GM10266 (cell line): ENCODE measurements around the gene RACGAP1.

ENCODE experiments used
- DNase-seq: peaks from one replicate; pipeline ENCODE4 v3.0.0; 2012; ENCODE audit errors: extremely low spot score
- CTCF ChIP-seq: IDR thresholded peaks from 2 replicates; pipeline ENCODE4 v1.5.1; 2012; ENCODE audit warnings: mild to moderate bottlenecking, low read depth; ENCODE audit not compliant: control insufficient read depth, insufficient read depth; ENCODE audit errors: missing control alignments

The RACGAP1 gene

GRCh38 chr12:49959685-49960473 is 65.4 kb downstream of the RACGAP1 start:
- no peak for TF ChIP-seq CTCF
- peak; percentile 48 for DNase-seq

DNA sequence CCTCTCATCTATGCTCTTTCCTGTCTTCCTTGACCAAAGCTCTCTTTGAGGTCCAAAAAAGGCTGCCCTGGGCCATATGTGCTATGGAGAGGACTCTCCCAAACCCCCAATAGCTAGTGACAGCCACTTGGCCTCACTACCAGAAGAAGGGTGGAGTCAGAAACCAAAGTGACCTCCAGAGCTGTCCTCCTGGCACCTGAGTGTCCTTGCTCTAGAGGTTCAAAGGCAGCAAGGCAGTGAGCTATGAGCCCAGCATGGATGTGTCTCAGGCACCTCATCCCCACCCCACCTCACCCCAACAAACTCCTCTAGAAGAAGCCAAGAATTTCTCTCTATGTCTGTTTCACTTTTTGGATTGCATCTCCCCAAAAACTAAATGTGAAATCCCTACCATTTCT is 67.7 kb downstream of the RACGAP1 start:
- TF ChIP-seq CTCF = no peak
- DNase-seq = no peak

GRCh38 chr12:49956663-49957569 is 68.4 kb downstream of the RACGAP1 start:
- TF ChIP-seq CTCF = no peak
- no peak for DNase-seq

DNA sequence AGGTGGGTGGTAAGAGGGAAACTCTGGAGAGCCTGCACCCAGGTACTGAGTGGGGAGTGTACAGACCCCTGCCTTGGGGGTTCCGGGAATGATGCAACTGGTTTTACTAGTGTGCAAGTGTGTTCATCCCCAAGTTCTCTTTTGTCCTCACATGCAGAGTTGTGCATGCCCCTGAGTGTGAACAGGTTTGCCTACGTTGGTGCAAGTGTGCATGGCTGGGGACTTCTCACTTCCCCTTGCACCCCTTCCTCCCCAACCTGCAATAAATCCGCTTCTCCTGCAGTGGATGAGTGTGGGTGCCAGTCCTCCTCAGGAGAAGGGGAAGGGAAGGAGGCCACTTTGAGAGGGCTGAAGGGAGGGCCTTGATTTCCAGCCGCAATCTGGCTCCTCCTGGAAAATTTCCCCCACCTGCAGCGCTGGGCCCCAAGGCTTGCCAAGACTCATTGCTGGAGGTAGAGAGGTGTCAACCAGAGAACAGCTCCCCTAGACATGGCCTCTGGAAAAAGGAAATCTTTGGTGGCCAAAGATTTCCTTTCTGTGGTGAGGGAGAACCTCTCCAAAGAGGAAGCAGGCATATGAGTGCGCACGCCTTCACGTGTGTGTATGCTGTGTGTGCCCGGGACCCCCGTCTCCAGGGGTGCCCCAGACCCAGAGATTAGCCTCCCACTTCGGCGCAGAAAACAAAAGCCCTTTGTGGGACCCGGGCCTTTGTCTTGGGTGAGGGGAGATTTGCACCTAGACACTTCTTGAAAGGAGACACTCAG is 69.2 kb downstream of the RACGAP1 start:
- no peak for TF ChIP-seq CTCF
- no peak for DNase-seq

DNA sequence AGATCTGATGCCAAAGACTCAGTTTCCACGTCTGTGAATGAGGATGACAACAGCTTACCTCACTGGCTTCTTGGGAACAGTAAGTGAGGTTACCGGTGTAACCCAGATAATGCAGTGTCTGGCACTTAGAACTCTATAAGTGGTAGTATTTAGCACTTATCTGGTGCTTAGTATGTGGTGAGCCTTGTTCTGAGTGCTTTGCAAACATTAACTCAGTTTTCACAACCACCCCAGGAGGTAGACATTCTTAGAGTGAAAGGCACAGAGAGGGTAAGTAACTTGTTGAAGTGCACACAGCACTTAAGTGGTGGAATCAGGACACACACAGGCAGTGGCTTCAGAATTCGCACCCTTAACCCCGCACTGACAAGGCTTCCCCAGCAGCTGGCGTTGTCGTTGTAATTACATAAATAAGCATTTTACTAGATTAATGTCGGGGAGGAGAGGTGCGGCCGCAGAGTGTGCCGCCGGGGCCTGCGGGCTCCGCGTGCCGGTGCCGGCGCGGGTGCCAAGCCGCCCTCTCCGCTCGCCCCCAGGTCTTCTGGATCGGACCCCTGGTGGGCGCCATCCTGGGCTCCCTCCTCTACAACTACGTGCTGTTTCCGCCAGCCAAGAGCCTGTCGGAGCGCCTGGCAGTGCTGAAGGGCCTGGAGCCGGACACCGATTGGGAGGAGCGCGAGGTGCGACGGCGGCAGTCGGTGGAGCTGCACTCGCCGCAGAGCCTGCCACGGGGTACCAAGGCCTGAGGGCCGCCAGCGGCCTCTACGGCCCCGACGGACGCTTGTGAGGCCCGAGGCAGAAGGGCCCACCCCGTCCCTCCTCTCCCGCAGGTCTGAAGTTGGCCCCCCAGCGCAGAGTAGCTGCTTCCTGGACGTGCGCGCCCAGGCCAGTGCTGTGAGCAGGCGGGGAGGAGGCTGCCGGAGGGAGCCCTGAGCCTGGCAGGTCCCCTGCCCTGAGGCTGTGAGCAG is 70.1 kb downstream of the RACGAP1 start:
- no peak for DNase-seq
- no peak for TF ChIP-seq CTCF

DNA sequence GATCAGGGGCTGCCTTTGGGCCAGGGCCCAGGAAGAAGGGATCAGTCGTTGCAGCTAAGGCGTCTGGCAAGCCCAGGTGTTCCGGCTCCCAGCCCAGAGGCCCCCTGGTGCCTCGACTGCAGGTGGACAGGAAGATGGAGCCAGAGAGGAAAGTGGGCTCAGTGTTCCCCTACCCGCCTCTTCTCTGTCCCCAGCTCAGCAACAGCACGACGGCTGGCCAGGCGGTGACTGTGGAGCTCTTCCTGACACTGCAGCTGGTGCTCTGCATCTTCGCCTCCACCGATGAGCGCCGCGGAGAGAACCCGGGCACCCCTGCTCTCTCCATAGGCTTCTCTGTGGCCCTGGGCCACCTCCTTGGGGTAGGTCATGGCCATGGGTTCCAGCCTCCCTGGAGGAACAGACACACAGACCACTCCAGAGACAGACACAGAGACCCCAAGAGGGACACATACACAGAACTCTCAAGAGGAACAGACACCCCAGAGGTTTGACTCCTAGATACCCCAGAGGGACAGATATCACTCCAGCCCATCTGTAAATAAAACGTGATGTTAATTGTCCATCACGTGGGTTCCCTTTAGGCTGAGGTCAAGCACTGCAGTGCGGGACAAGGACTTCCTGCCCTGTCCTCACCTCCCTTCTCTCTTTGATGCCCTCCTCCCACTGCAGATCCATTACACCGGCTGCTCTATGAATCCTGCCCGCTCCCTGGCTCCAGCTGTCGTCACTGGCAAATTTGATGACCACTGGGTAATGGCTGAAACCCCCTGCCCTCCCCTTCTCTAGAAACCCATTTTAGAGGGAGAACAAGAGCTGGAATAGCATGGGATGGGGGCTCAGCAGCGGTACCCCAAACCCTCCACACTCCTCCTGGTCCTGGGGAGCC is 71.1 kb downstream of the RACGAP1 start:
- no peak for TF ChIP-seq CTCF
- no peak for DNase-seq
